Right lobe of liver (tissue), 6 donors: ENCODE results near the gene IFI27L1. TPM values are rescaled to one million over a fixed set of nuclear protein-coding genes. Genes with fewer than 3 reads are reported as not detected.

Source experiments
- ATAC-seq, 4 donors: fragments of 200-7000 bp; cut with Tn5 transposase; one replicate each; pipeline ENCODE4 v1.9.1; 2020; ENCODE audit warnings: mild to moderate bottlenecking in 4 of 4, moderate library complexity in 4 of 4
- DNase-seq, 3 donors: peaks; one replicate each; pipeline ENCODE4 v3.0.0-alpha.2; 2020
- H3K27ac ChIP-seq, 3 donors: fragments of 200-600 bp; one replicate each; pipeline ENCODE4 v1.8.0; 2022
- H3K27me3 ChIP-seq, 2 donors: fragments of 200-600 bp; one replicate each; pipeline ENCODE4 v1.8.0; 2022
- H3K36me3 ChIP-seq, 4 donors: fragments of 200-600 bp; sonication (generic) in 1 of 4; one replicate each; pipeline versions ENCODE4 v1.5.1 to v1.8.0; 2017 to 2022; ENCODE audit warnings: control low read depth in 1 of 4
- H3K4me1 ChIP-seq, 4 donors: fragments of 200-600 bp; sonication (generic) in 1 of 4; one replicate each; pipeline versions ENCODE4 v1.5.1 to v1.8.0; 2017 to 2022; ENCODE audit warnings: control low read depth in 1 of 4
- H3K4me3 ChIP-seq, 3 donors: fragments of 200-600 bp; one replicate each; pipeline ENCODE4 v1.8.0; 2022
- H3K9me3 ChIP-seq, 4 donors: fragments of 200-600 bp; sonication (generic) in 1 of 4; one replicate each; pipeline versions ENCODE4 v1.5.1 to v1.8.0; 2017 to 2022; ENCODE audit warnings: control low read depth in 1 of 4
- CTCF ChIP-seq, 4 donors: fragments of 200-600 bp in 3 of 4; fragments of 450-650 bp in 1 of 4; IDR thresholded peaks; one replicate each; pipeline versions ENCODE4 v1.5.1 to v1.8.0; 2016 to 2022; ENCODE audit warnings: antibody characterized with exemption in 4 of 4, mild to moderate bottlenecking in 2 of 4
- POLR2A ChIP-seq: fragments of 450-650 bp; IDR thresholded peaks from one replicate; pipeline ENCODE4 v1.6.1; 2017; ENCODE audit warnings: antibody characterized with exemption, mild to moderate bottlenecking
- WGBS: methylation state at CpG from one replicate; pipeline ENCODE4 v1.1.6; 2018; ENCODE audit warnings: low coverage, low lambda C conversion rate; ENCODE audit not compliant: insufficient coverage; ENCODE audit errors: missing lambda C conversion rate; 5-methylcytosine and 5-hydroxymethylcytosine counted together
- intact Hi-C, 2 donors: fragments of 100-400 bp; cut with DNase I; formaldehyde crosslinking; loops; one replicate each; pipeline versions ENCODE4 v1.11.2 to v1.14.1; 2022
- total RNA-seq, 6 experiments: library from RNA; depleted of rRNA in 2 of 6; stranded (reverse); fragments of >200 nt in 2 of 6; fragmentation: NEBNext Ultra II Directional in 3 of 6; extraction: Animal tissue kit (Norgen Biotek cat#: 25700) in 3 of 6; gene quantifications; one replicate each; pipeline versions ENCODE4 v1.1.0 to v1.2.4, GENCODE V29; 2016 to 2023
- donor health status: DM: no; HTN: yes; CAD: no.
- donor health status: DM: no; HTN: no; CAD: no.
- donor health status: DM: no; HTN: no; CAD: no.
- donor health status: DM: no; HTN: yes; CAD: no.
- donor health status: DM: no; HTN: yes; CAD: no.

The IFI27L1 gene
- total RNA-seq, 6 experiments from 2014 or later: 2.6 to 8.2 (median 5.3) TPM

GRCh38 chr14:94081386-94081820 is 293 bp downstream of the IFI27L1 start:
- ATAC-seq: peak; percentile 11 to 39 (median 18)
- H3K4me1 ChIP-seq: peaks cover 0 to 33% (median 4%) of the 10 kb centered on the region in 4 donors
- H3K9me3 ChIP-seq: no peaks in the 10 kb centered on the region
- peaks cover 0 to 19% (median 3%) of the 10 kb centered on the region in 4 donors for H3K36me3 ChIP-seq
- no peaks in the 10 kb centered on the region for H3K27me3 ChIP-seq
- TF ChIP-seq CTCF (IDR thresholded peaks at IDR 0.05) (no peak), POLR2A (no peak)
- DNase-seq: no peak
- H3K4me3 ChIP-seq: peak overlapping the region; percentile 81 to 96 (median 92)
- H3K27ac ChIP-seq: peak overlapping the region in 2 of 3 donors; percentile 45 to 89
- intact Hi-C loops: no loop called here
- WGBS: 4% methylated on average over 19 of the region's 19 CpGs

- TF ChIP-seq CTCF (IDR thresholded peaks at IDR 0.05): no peak
- TF ChIP-seq POLR2A: no peak
- 85% methylated on average over 2 of the region's 4 CpGs for WGBS
Measured at GRCh38 chr14:94087891-94088290, 6.8 kb downstream of the IFI27L1 start.

GRCh38 chr14:94088516-94088915 is 7.4 kb downstream of the IFI27L1 start:
- WGBS: 89% methylated on average over 5 of the region's 5 CpGs
- ATAC-seq: no peak
- DNase-seq: no peak
- Histone ChIP-seq H3K27ac (no peak overlapping the region), H3K4me1 (no peaks in the 10 kb centered on the region), H3K36me3 (no peaks in the 10 kb centered on the region), H3K27me3 (no peaks in the 10 kb centered on the region), H3K9me3 (no peaks in the 10 kb centered on the region), H3K4me3 (no peak overlapping the region)
- intact Hi-C loops: no loop called here
- TF ChIP-seq POLR2A (no peak), CTCF (IDR thresholded peaks at IDR 0.05) (no peak)

More at GRCh38 chr14:94087891-94088290, 6.8 kb downstream of the IFI27L1 start:
- intact Hi-C loops: no loop called here
- Histone ChIP-seq H3K9me3 (no peaks in the 10 kb centered on the region), H3K36me3 (no peaks in the 10 kb centered on the region), H3K4me3 (no peak overlapping the region), H3K27ac (no peak overlapping the region), H3K4me1 (no peaks in the 10 kb centered on the region), H3K27me3 (no peaks in the 10 kb centered on the region)
- ATAC-seq (no peak), DNase-seq (no peak)

GRCh38 chr14:94089479-94089878 is 8.4 kb downstream of the IFI27L1 start:
- H3K9me3 ChIP-seq: no peaks in the 10 kb centered on the region
- DNase-seq: no peak

More at GRCh38 chr14:94089479-94089878, 8.4 kb downstream of the IFI27L1 start:
- Histone ChIP-seq H3K36me3 (no peaks in the 10 kb centered on the region), H3K4me3 (no peak overlapping the region), H3K4me1 (no peaks in the 10 kb centered on the region), H3K27me3 (no peaks in the 10 kb centered on the region), H3K27ac (no peak overlapping the region)
- 83% methylated on average over 4 of the region's 4 CpGs for WGBS
- intact Hi-C loops: no loop called here
- ATAC-seq: no peak
- TF ChIP-seq CTCF (IDR thresholded peaks at IDR 0.05): no peak
- TF ChIP-seq POLR2A: no peak
